GM19240 (cell line): ENCODE measurements around the gene FADS6.

Experiments used
- DNase-seq: peaks from one replicate; pipeline ENCODE4 v3.0.0; 2011; ENCODE audit warnings: low spot score; ENCODE audit not compliant: insufficient read length

Gene FADS6

GRCh38 chr17:74827800-74828199, 65.6 kb downstream of the FADS6 start:
- DNase-seq: no peak
